Liver (tissue), 9 donors: ENCODE data around the gene TCEAL3. TPM values are rescaled to one million over a fixed set of nuclear protein-coding genes. Genes with fewer than 3 reads are reported as not detected.

ENCODE experiments used
- DNase-seq: peaks from one replicate; pipeline ENCODE4 v3.0.0-alpha.2; 2017; ENCODE audit warnings: low spot score
- H3K27ac ChIP-seq, 2 donors: one replicate each; pipeline ENCODE4 v1.7.0; 2013; ENCODE audit warnings: inconsistent platforms in 2 of 2, low read length in 2 of 2, control low read depth in 1 of 2, low read depth in 1 of 2, mild to moderate bottlenecking in 1 of 2
- H3K27me3 ChIP-seq, 4 donors: one replicate each; pipeline versions ENCODE4 v1.6.1 to v1.7.0; 2013; ENCODE audit warnings: low read length in 3 of 4, inconsistent platforms in 1 of 4, mild to moderate bottlenecking in 1 of 4, moderate library complexity in 1 of 4; ENCODE audit not compliant: control insufficient read depth in 4 of 4, insufficient read depth in 4 of 4
- H3K36me3 ChIP-seq, 4 donors: one replicate each; pipeline versions ENCODE4 v1.6.1 to v1.7.0; 2013; ENCODE audit warnings: low read length in 3 of 4, mild to moderate bottlenecking in 3 of 4, low read depth in 1 of 4, moderate library complexity in 1 of 4; ENCODE audit not compliant: control insufficient read depth in 4 of 4, insufficient read depth in 3 of 4
- H3K4me1 ChIP-seq, 4 donors: one replicate each; pipeline versions ENCODE4 v1.6.1 to v1.7.0; 2013; ENCODE audit warnings: low read length in 3 of 4, mild to moderate bottlenecking in 3 of 4, moderate library complexity in 1 of 4; ENCODE audit not compliant: control insufficient read depth in 4 of 4, insufficient read depth in 4 of 4
- H3K4me3 ChIP-seq, 3 donors: one replicate each; pipeline versions ENCODE4 v1.6.1 to v1.7.0; 2013; ENCODE audit warnings: low read length in 3 of 3, control low read depth in 1 of 3, low read depth in 1 of 3, mild to moderate bottlenecking in 1 of 3
- H3K9ac ChIP-seq, 2 donors: one replicate each; pipeline ENCODE4 v1.7.0; 2013; ENCODE audit warnings: low read length in 2 of 2, mild to moderate bottlenecking in 2 of 2, moderate library complexity in 2 of 2, control low read depth in 1 of 2, low read depth in 1 of 2
- H3K9me3 ChIP-seq, 4 donors: one replicate each; pipeline versions ENCODE4 v1.6.1 to v1.7.0; 2013; ENCODE audit warnings: low read length in 3 of 4; ENCODE audit not compliant: control insufficient read depth in 4 of 4
- EGR1 ChIP-seq, 2 donors: IDR thresholded peaks; 2 replicates each; pipeline ENCODE4 v1.6.1; 2016 to 2018; ENCODE audit warnings: antibody characterized with exemption in 2 of 2, low read depth in 2 of 2
- FOXA1 ChIP-seq: IDR thresholded peaks from 2 replicates; pipeline ENCODE4 v1.6.1; 2016; ENCODE audit warnings: antibody characterized with exemption
- FOXA2 ChIP-seq: IDR thresholded peaks from 2 replicates; pipeline ENCODE4 v1.6.1; 2016; ENCODE audit warnings: antibody characterized with exemption
- GABPA ChIP-seq, 2 donors: IDR thresholded peaks in 1 of 2; conservative IDR thresholded peaks in 1 of 2; 2 replicates each; pipeline ENCODE4 v1.6.1; 2016; ENCODE audit warnings: antibody characterized with exemption in 2 of 2, mild to moderate bottlenecking in 1 of 2, moderate library complexity in 1 of 2
- HNF4A ChIP-seq, 2 donors: conservative IDR thresholded peaks; 2 replicates each; pipeline ENCODE4 v1.6.1; 2016; ENCODE audit warnings: antibody characterized with exemption in 2 of 2, mild to moderate bottlenecking in 2 of 2
- HNF4G ChIP-seq: IDR thresholded peaks from 2 replicates; pipeline ENCODE4 v1.6.1; 2016; ENCODE audit warnings: antibody characterized with exemption
- JUND ChIP-seq, 2 donors: IDR thresholded peaks; 2 replicates each; pipeline ENCODE4 v1.6.1; 2016; ENCODE audit warnings: antibody characterized with exemption in 2 of 2
- NR2F2 ChIP-seq: IDR thresholded peaks from 2 replicates; pipeline ENCODE4 v1.6.1; 2016; ENCODE audit warnings: antibody characterized with exemption
- RAD21 ChIP-seq, 2 donors: IDR thresholded peaks; 2 replicates each; pipeline ENCODE4 v1.6.1; 2016; ENCODE audit warnings: antibody characterized with exemption in 2 of 2, mild to moderate bottlenecking in 2 of 2
- RXRA ChIP-seq, 2 donors: IDR thresholded peaks; 2 replicates each; pipeline ENCODE4 v1.6.1; 2017 to 2018; ENCODE audit warnings: antibody characterized with exemption in 2 of 2, mild to moderate bottlenecking in 1 of 2
- SP1 ChIP-seq: IDR thresholded peaks from 2 replicates; pipeline ENCODE4 v1.6.1; 2018; ENCODE audit warnings: antibody characterized with exemption, mild to moderate bottlenecking
- TAF1 ChIP-seq: conservative IDR thresholded peaks from 2 replicates; pipeline ENCODE4 v1.6.1; 2016; ENCODE audit warnings: antibody characterized with exemption, mild to moderate bottlenecking
- YY1 ChIP-seq: IDR thresholded peaks from 2 replicates; pipeline ENCODE4 v1.6.1; 2016; ENCODE audit warnings: antibody characterized with exemption, mild to moderate bottlenecking
- WGBS: extraction: QIAGEN DNeasy Blood & Tissue Kit; methylation state at CpG from one replicate; pipeline ENCODE4 v1.1.7; 2013; 5-methylcytosine and 5-hydroxymethylcytosine counted together
- polyA plus RNA-seq, 2 donors: library from polyadenylated mRNA; stranded (reverse) in 1 of 2; unstranded in 1 of 2; fragments of 200-250 nt in 1 of 2; fragments of >200 nt in 1 of 2; fragmentation: Nextera tagmentation in 1 of 2; extraction: Ambion mirVana in 1 of 2; gene quantifications; one replicate each; pipeline versions ENCODE4 v1.2.1 to v1.2.3, GENCODE V29; 2013 to 2015
- total RNA-seq, 2 donors: library from RNA; depleted of rRNA; stranded (reverse); fragments of >200 nt; gene quantifications; one replicate each; pipeline ENCODE4 v1.2.3, GENCODE V29; 2014
- TF ChIP-seq, protein P1 (sequence below): fragments of 150-350 bp; IDR thresholded peaks from 2 replicates; pipeline ENCODE4 v1.5.1; 2017; ENCODE audit warnings: improper control_type of control experiment, low read depth, low read length; ENCODE audit not compliant: missing input control
- TF ChIP-seq, protein P2 (sequence below): IDR thresholded peaks from 2 replicates; pipeline ENCODE4 v1.6.1; 2016; ENCODE audit warnings: antibody characterized with exemption, mild to moderate bottlenecking
- TF ChIP-seq, protein P3 (sequence below): IDR thresholded peaks from 2 replicates; pipeline ENCODE4 v1.6.1; 2016; ENCODE audit warnings: antibody characterized with exemption
- TF ChIP-seq, protein P4 (sequence below): IDR thresholded peaks from 2 replicates; pipeline ENCODE4 v1.6.1; 2016; ENCODE audit warnings: antibody characterized with exemption
- TF ChIP-seq, protein P5 (sequence below): IDR thresholded peaks from 2 replicates; pipeline ENCODE4 v1.6.1; 2016; ENCODE audit warnings: antibody characterized with exemption
- donor health status: healthy.
- donor health status: healthy.
- donor health status: healthy.
- donor health status: healthy.
- donor health status: healthy.

Gene TCEAL3
- total and polyA plus RNA-seq, 4 donors: 1.4 to 4.4 (median 2.4) TPM

DNA sequence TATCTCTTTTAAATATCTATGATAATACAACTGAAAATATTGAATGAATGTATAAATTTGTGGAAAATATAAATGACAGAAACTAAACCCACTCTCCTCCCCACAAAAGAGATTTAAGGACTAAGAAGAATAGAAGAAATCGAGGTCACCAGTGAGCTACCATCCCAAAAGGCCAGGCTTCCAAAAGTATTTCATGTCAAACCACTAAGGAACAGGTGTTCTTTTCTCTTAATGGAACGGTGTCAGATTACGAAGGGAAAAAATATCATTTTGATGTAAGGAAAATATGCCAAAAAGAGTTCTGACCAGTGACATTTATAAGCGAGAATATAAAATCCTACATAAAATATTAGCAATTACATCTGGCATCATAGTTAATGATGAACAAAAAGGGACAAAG is 36.0 kb upstream of the TCEAL3 start (continued):
- TF ChIP-seq, protein P1, sequence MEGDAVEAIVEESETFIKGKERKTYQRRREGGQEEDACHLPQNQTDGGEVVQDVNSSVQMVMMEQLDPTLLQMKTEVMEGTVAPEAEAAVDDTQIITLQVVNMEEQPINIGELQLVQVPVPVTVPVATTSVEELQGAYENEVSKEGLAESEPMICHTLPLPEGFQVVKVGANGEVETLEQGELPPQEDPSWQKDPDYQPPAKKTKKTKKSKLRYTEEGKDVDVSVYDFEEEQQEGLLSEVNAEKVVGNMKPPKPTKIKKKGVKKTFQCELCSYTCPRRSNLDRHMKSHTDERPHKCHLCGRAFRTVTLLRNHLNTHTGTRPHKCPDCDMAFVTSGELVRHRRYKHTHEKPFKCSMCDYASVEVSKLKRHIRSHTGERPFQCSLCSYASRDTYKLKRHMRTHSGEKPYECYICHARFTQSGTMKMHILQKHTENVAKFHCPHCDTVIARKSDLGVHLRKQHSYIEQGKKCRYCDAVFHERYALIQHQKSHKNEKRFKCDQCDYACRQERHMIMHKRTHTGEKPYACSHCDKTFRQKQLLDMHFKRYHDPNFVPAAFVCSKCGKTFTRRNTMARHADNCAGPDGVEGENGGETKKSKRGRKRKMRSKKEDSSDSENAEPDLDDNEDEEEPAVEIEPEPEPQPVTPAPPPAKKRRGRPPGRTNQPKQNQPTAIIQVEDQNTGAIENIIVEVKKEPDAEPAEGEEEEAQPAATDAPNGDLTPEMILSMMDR: no peak
- TF ChIP-seq FOXA1 (no peak), YY1 (no peak), SP1 (no peak), FOXA2 (no peak), TAF1 (no peak)

DNA sequence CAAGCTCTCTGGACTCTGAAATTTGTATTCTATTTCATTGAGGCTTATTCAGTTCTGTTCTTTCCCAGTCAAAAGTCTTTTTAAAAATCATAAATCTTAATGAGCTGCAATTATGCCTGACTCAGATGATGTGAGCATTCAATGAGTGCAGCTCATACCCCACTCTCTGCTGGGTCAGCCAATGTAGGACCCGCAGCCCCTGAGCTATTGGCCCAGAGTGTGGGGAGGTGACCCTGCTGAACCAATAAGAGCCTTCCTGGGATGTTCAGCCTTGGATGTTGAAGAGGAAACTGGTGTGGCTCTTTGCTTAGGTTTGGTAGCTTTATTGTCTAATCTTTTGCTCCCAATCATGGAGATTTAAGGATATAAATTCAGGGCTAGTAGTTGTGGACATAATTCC is 34.6 kb upstream of the TCEAL3 start:
- 97% methylated on average over 1 of the region's 1 CpG for WGBS
- TF ChIP-seq, protein P2, sequence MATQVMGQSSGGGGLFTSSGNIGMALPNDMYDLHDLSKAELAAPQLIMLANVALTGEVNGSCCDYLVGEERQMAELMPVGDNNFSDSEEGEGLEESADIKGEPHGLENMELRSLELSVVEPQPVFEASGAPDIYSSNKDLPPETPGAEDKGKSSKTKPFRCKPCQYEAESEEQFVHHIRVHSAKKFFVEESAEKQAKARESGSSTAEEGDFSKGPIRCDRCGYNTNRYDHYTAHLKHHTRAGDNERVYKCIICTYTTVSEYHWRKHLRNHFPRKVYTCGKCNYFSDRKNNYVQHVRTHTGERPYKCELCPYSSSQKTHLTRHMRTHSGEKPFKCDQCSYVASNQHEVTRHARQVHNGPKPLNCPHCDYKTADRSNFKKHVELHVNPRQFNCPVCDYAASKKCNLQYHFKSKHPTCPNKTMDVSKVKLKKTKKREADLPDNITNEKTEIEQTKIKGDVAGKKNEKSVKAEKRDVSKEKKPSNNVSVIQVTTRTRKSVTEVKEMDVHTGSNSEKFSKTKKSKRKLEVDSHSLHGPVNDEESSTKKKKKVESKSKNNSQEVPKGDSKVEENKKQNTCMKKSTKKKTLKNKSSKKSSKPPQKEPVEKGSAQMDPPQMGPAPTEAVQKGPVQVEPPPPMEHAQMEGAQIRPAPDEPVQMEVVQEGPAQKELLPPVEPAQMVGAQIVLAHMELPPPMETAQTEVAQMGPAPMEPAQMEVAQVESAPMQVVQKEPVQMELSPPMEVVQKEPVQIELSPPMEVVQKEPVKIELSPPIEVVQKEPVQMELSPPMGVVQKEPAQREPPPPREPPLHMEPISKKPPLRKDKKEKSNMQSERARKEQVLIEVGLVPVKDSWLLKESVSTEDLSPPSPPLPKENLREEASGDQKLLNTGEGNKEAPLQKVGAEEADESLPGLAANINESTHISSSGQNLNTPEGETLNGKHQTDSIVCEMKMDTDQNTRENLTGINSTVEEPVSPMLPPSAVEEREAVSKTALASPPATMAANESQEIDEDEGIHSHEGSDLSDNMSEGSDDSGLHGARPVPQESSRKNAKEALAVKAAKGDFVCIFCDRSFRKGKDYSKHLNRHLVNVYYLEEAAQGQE: no peak
- no peak for TF ChIP-seq SP1
- TF ChIP-seq NR2F2: no peak
- TF ChIP-seq HNF4A (conservative IDR thresholded peaks at IDR 0.05): no peak
- TF ChIP-seq TAF1: no peak
- TF ChIP-seq, protein P3, sequence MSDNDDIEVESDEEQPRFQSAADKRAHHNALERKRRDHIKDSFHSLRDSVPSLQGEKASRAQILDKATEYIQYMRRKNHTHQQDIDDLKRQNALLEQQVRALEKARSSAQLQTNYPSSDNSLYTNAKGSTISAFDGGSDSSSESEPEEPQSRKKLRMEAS: no peak
- no peak for TF ChIP-seq EGR1 (IDR thresholded peaks at IDR 0.05; ENCODE audit: low read depth in 2 of 2)
- no peak for TF ChIP-seq FOXA2
- no peak for TF ChIP-seq HNF4G
- TF ChIP-seq GABPA (IDR thresholded peaks at IDR 0.05 in 1 of 2, conservative IDR thresholded peaks at IDR 0.05 in 1 of 2): no peak
- no peak for TF ChIP-seq YY1
- no peak for TF ChIP-seq RAD21 (IDR thresholded peaks at IDR 0.05)
- TF ChIP-seq FOXA1: no peak
- no peak for TF ChIP-seq RXRA (IDR thresholded peaks at IDR 0.05)
- TF ChIP-seq JUND (IDR thresholded peaks at IDR 0.05): no peak
- TF ChIP-seq, protein P1: no peak
- TF ChIP-seq, protein P4, sequence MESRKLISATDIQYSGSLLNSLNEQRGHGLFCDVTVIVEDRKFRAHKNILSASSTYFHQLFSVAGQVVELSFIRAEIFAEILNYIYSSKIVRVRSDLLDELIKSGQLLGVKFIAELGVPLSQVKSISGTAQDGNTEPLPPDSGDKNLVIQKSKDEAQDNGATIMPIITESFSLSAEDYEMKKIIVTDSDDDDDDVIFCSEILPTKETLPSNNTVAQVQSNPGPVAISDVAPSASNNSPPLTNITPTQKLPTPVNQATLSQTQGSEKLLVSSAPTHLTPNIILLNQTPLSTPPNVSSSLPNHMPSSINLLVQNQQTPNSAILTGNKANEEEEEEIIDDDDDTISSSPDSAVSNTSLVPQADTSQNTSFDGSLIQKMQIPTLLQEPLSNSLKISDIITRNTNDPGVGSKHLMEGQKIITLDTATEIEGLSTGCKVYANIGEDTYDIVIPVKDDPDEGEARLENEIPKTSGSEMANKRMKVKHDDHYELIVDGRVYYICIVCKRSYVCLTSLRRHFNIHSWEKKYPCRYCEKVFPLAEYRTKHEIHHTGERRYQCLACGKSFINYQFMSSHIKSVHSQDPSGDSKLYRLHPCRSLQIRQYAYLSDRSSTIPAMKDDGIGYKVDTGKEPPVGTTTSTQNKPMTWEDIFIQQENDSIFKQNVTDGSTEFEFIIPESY: no peak
- TF ChIP-seq, protein P5, sequence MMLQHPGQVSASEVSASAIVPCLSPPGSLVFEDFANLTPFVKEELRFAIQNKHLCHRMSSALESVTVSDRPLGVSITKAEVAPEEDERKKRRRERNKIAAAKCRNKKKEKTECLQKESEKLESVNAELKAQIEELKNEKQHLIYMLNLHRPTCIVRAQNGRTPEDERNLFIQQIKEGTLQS: no peak
- Histone ChIP-seq H3K36me3 (no peaks in the 10 kb centered on the region), H3K4me3 (no peak overlapping the region), H3K4me1 (no peaks in the 10 kb centered on the region), H3K9ac (no peak overlapping the region), H3K27ac (no peak overlapping the region), H3K9me3 (no peaks in the 10 kb centered on the region), H3K27me3 (no peaks in the 10 kb centered on the region)
- no peak for DNase-seq
